Stimulated activated CD8-positive, alpha-beta memory T cell treated with anti-CD3 and anti-CD28 coated beads, Interleukin-7, amount 100 ng/mL, for 48 hours (primary cell): ENCODE data around the gene MGLL.

Source experiments
- DNase-seq, 2 donors: peaks; one replicate each; pipeline ENCODE4 v3.0.0-alpha.2; 2020; ENCODE audit warnings: low read depth in 1 of 2; ENCODE audit errors: extremely low read depth in 1 of 2

Gene MGLL

GRCh38 chr3:127789990-127790881, 32.1 kb downstream of the MGLL start:
- no peak for DNase-seq

GRCh38 chr3:127789051-127789450, 33.3 kb downstream of the MGLL start:
- DNase-seq = no peak

- no peak for DNase-seq
Observed at GRCh38 chr3:127788451-127788909, 33.8 kb downstream of the MGLL start.

- DNase-seq = no peak
Observed at GRCh38 chr3:127787571-127788365, 34.5 kb downstream of the MGLL start.

GRCh38 chr3:127787071-127787490, 35.2 kb downstream of the MGLL start:
- no peak for DNase-seq

- DNase-seq = no peak
Observed at GRCh38 chr3:127786353-127787070, 35.8 kb downstream of the MGLL start.

GRCh38 chr3:127785711-127786265, 36.5 kb downstream of the MGLL start:
- DNase-seq = no peak

- no peak for DNase-seq
Observed at GRCh38 chr3:127784865-127785710, 37.2 kb downstream of the MGLL start.

GRCh38 chr3:127784283-127784682, 38.0 kb downstream of the MGLL start:
- DNase-seq = no peak

- no peak for DNase-seq
Observed at GRCh38 chr3:127783642-127784160, 38.6 kb downstream of the MGLL start.

GRCh38 chr3:127783166-127783565, 39.1 kb downstream of the MGLL start:
- DNase-seq = no peak

GRCh38 chr3:127781411-127782001, 40.8 kb downstream of the MGLL start:
- no peak for DNase-seq

- no peak for DNase-seq
Observed at GRCh38 chr3:127780536-127781400, 41.5 kb downstream of the MGLL start.

GRCh38 chr3:127779747-127780146, 42.6 kb downstream of the MGLL start:
- DNase-seq = no peak

GRCh38 chr3:127777921-127778656, 44.2 kb downstream of the MGLL start:
- no peak for DNase-seq

GRCh38 chr3:127777332-127777731, 45.0 kb downstream of the MGLL start:
- DNase-seq = no peak

- no peak for DNase-seq
Observed at GRCh38 chr3:127776347-127776746, 46.0 kb downstream of the MGLL start.
